Muscle of leg (tissue), 11 donors: Measurements from ENCODE around the gene TMED6. TPM values are rescaled to one million over a fixed set of nuclear protein-coding genes. Genes with fewer than 3 reads are reported as not detected.

ENCODE experiments used
- DNase-seq: peaks from one replicate; pipeline ENCODE4 v3.0.0; 2013
- H3K27ac ChIP-seq: one replicate; pipeline ENCODE4 v1.5.1; 2013; ENCODE audit warnings: mild to moderate bottlenecking, low read length, control low read depth
- H3K27me3 ChIP-seq: one replicate; pipeline ENCODE4 v1.6.1; 2013; ENCODE audit warnings: low read length; ENCODE audit not compliant: control insufficient read depth, insufficient read depth
- H3K36me3 ChIP-seq: one replicate; pipeline ENCODE4 v1.6.1; 2013; ENCODE audit warnings: low read length; ENCODE audit not compliant: control insufficient read depth, insufficient read depth
- H3K4me1 ChIP-seq: one replicate; pipeline ENCODE4 v1.6.1; 2013; ENCODE audit warnings: low read length; ENCODE audit not compliant: control insufficient read depth, insufficient read depth
- H3K4me3 ChIP-seq: one replicate; pipeline ENCODE4 v1.5.1; 2013; ENCODE audit warnings: low read length, control low read depth
- H3K9me3 ChIP-seq: replicated peaks from 2 replicates; pipeline ENCODE4 v1.6.1; 2013; ENCODE audit warnings: low read depth, low read length; ENCODE audit not compliant: control insufficient read depth
- WGBS: methylation state at CpG from one replicate; pipeline ENCODE4 v1.1.5; 2013; ENCODE audit warnings: missing lambda C conversion rate; ENCODE audit not compliant: insufficient coverage; 5-methylcytosine and 5-hydroxymethylcytosine counted together
- polyA plus RNA-seq, 8 donors: library from polyadenylated mRNA; unstranded; fragments of 120-200 nt; gene quantifications; one replicate each; pipeline versions ENCODE4 v1.2.1 to v1.2.3, GENCODE V29; 2013; ENCODE audit warnings: inconsistent platforms in 1 of 8, low replicate concordance in 1 of 8; ENCODE audit not compliant: insufficient read length in 8 of 8, insufficient read depth in 1 of 8
- total RNA-seq: library from RNA; stranded (reverse); fragments of 120-200 nt; gene quantifications from one replicate; pipeline ENCODE4 v1.2.4, GENCODE V29; 2013

The TMED6 gene
- total and polyA plus RNA-seq, 9 donors = 0.22 to 1.7 (median 1.2) TPM

- Histone ChIP-seq H3K4me1 (no peaks in the 10 kb centered on the region), H3K36me3 (peaks cover 46% of the 10 kb centered on the region), H3K9me3 (no peaks in the 10 kb centered on the region), H3K27ac (no peak overlapping the region), H3K27me3 (no peaks in the 10 kb centered on the region), H3K4me3 (no peak overlapping the region)
- 100% methylated on average over 1 of the region's 2 CpGs for WGBS
- peak; percentile 22 for DNase-seq
Measured at GRCh38 chr16:69381231-69381630, 29.6 kb upstream of the TMED6 start.

DNA sequence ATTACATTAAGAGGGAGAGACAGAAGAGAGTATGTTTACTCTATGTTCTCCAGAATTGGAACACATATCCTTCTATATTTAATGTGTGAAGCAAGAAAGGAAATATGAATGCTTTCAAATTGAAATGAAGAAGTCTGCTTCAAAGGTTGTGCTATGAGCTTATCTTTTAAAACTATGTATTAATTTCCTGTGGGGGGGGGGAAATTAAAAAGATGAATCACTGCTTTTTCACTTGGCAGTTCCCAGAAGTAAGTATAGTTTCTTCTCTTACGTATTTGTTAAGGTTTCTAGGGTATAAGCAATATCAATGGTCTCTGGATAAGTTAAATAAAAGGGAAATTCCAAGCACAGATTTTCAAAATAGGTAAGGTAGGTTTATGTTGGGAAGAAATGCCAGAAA lies 27.2 kb upstream of the TMED6 start:
- Histone ChIP-seq H3K27me3 (no peaks in the 10 kb centered on the region), H3K4me3 (no peak overlapping the region), H3K4me1 (no peaks in the 10 kb centered on the region), H3K9me3 (no peaks in the 10 kb centered on the region), H3K36me3 (peaks cover 46% of the 10 kb centered on the region), H3K27ac (no peak overlapping the region)
- no CpG with 5 or more reads among the region's 1 CpG for WGBS
- no peak for DNase-seq

GRCh38 chr16:69378036-69378435 lies 26.4 kb upstream of the TMED6 start:
- 86% methylated on average over 1 of the region's 1 CpG for WGBS
- peaks cover 44% of the 10 kb centered on the region for H3K36me3 ChIP-seq
- DNase-seq = no peak
- H3K9me3 ChIP-seq = no peaks in the 10 kb centered on the region
- H3K27ac ChIP-seq = no peak overlapping the region
- no peaks in the 10 kb centered on the region for H3K4me1 ChIP-seq
- no peak overlapping the region for H3K4me3 ChIP-seq
- H3K27me3 ChIP-seq = no peaks in the 10 kb centered on the region

DNA sequence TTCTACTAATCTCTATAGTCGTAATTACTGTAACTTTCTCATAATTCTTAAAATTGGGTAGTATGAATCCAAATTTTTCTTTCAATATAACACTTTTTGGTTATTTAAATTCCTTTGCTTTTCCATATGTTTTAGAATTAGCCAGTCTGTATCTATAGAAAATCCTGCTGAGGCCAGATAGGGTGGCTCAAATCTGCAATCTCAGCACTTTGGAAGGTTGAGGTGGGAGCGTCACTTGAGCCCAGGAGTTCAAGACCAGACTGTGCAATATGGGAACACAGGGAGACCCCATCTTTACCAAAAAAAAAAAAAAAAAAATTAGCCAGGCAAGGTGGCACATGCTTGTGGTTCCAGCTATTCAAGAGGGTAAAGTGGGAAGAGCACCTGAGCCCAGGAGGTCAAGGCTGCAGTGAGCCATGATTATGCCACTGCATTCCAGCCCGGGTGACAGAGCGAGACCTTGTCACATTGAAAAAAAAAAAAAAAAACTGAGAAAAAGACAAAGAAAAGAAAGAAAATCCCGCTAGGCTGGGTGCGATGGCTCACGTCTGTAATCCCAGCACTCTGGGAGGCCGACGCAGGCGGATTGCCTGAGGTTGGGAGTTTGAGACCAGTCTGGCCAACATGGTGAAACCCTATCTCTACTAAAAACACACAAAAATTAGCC lies 24.9 kb upstream of the TMED6 start:
- Histone ChIP-seq H3K9me3 (no peaks in the 10 kb centered on the region), H3K4me1 (no peaks in the 10 kb centered on the region), H3K36me3 (peaks cover 36% of the 10 kb centered on the region), H3K27ac (no peak overlapping the region), H3K4me3 (no peak overlapping the region), H3K27me3 (no peaks in the 10 kb centered on the region)
- WGBS = 96% methylated on average over 7 of the region's 10 CpGs
- DNase-seq = no peak

- H3K4me3 ChIP-seq = no peak overlapping the region
- no peak for DNase-seq
- H3K27me3 ChIP-seq = no peaks in the 10 kb centered on the region
- no CpG with 5 or more reads among the region's 1 CpG for WGBS
- H3K4me1 ChIP-seq = no peaks in the 10 kb centered on the region
- peaks cover 42% of the 10 kb centered on the region for H3K36me3 ChIP-seq
- no peak overlapping the region for H3K27ac ChIP-seq
- H3K9me3 ChIP-seq = no peaks in the 10 kb centered on the region
Measured at GRCh38 chr16:69373019-69373418, 21.4 kb upstream of the TMED6 start.

DNA sequence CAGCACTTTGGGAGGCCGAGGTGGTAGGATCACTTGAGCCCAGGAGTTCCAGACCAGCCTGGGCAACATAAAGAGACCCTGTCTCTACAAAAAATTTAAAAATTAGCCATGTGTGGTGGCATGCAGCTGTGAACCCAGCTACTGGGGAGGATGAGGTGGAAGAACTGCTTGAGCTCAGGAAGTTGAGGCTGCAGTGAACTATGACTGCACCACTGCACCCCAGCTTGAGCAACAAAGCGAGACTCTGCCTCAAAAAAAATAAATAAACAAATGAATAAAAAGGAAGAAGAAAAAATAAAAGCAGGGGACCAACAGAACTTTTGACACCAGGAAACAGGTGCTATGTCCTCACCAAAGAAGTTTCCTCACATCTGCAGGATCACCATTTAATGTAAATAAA lies 20.0 kb upstream of the TMED6 start:
- whole genome bisulfite sequencing = no CpG with 5 or more reads among the region's 2 CpGs
- no peak for DNase-seq
- H3K4me1 ChIP-seq = no peaks in the 10 kb centered on the region
- no peak overlapping the region for H3K27ac ChIP-seq
- peaks cover 51% of the 10 kb centered on the region for H3K36me3 ChIP-seq
- no peaks in the 10 kb centered on the region for H3K9me3 ChIP-seq
- no peak overlapping the region for H3K4me3 ChIP-seq
- H3K27me3 ChIP-seq = no peaks in the 10 kb centered on the region

- DNase-seq = no peak
- 89% methylated on average over 1 of the region's 4 CpGs for WGBS
- H3K36me3 ChIP-seq = peaks cover 70% of the 10 kb centered on the region
- no peaks in the 10 kb centered on the region for H3K4me1 ChIP-seq
- no peaks in the 10 kb centered on the region for H3K27me3 ChIP-seq
- H3K9me3 ChIP-seq = no peaks in the 10 kb centered on the region
- H3K4me3 ChIP-seq = no peak overlapping the region
- H3K27ac ChIP-seq = no peak overlapping the region
Measured at GRCh38 chr16:69368866-69369265, 17.3 kb upstream of the TMED6 start.

DNA sequence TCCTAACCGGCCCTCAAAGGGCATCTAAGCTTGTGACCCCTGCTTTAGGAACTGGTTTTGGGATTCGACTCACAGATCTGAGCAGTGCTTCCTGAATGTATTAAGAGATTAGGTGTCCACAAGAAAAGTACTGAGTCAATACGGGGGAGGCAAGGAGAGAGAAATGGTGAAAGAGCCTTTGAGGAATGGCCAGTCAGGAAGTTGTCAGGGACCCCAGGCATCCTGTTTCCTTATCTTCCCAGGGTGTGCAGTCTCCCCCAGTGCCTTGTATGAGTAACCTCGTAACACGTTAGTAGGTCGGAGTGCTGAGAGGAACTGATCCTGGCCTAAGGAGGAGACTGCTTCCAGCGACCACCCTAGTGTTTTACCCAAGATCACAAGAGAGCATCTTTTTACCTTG lies 16.4 kb upstream of the TMED6 start:
- WGBS = 83% methylated on average over 5 of the region's 7 CpGs
- Histone ChIP-seq H3K27ac (no peak overlapping the region), H3K9me3 (no peaks in the 10 kb centered on the region), H3K4me1 (no peaks in the 10 kb centered on the region), H3K27me3 (no peaks in the 10 kb centered on the region), H3K4me3 (no peak overlapping the region), H3K36me3 (peaks cover 72% of the 10 kb centered on the region)
- no peak for DNase-seq

DNA sequence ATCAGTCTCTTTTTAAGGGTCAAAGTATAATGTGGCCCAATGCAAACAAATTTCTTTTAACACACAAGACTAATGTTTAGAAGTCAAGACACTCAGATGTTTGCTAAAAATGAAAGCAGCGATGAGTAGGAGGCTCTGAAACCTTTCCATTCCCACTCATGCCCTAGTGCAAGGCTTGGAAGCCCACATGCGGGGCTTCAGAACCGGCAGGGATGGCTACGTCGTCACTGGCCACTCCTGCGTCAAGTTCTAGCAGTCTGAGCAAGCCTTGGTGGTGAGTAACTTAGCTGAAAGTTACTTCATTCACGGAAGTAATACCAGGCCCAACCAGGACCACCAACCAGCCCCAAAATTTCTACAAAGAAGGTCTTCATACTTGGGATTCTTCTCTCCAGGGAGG lies 14.8 kb upstream of the TMED6 start:
- Histone ChIP-seq H3K9me3 (no peaks in the 10 kb centered on the region), H3K4me3 (no peak overlapping the region), H3K27me3 (no peaks in the 10 kb centered on the region), H3K4me1 (no peaks in the 10 kb centered on the region), H3K27ac (no peak overlapping the region), H3K36me3 (peaks cover 72% of the 10 kb centered on the region)
- WGBS = 90% methylated on average over 4 of the region's 7 CpGs
- no peak for DNase-seq

DNA sequence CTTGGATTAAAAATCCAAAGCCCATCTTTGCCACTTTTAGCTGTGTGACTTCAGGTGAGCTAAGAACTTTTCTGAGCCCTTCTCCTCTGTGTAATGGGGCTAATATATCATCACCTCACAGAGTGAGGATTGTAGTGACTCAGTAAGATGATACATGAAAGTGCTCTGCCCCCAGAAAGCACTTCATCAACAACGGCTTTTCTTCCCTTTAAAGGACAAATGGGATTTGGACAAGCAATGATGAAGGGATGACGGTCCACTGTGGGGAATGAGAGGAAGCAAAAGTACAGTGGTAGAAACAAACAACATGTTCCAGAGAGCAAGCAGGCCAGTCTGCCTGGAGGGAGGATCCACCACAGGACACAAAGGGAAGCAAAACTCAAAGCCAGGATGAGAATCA lies 14.3 kb upstream of the TMED6 start:
- Histone ChIP-seq H3K36me3 (peaks cover 76% of the 10 kb centered on the region), H3K9me3 (no peaks in the 10 kb centered on the region)
- 86% methylated on average over 1 of the region's 2 CpGs for WGBS

GRCh38 chr16:69364088-69364487 lies 12.5 kb upstream of the TMED6 start:
- Histone ChIP-seq H3K4me3 (no peak overlapping the region), H3K9me3 (no peaks in the 10 kb centered on the region), H3K27me3 (no peaks in the 10 kb centered on the region), H3K36me3 (peaks cover 73% of the 10 kb centered on the region), H3K27ac (no peak overlapping the region), H3K4me1 (no peaks in the 10 kb centered on the region)
- no peak for DNase-seq
- WGBS = no CpG with 5 or more reads among the region's 2 CpGs

More for the DNA sequence above, 14.3 kb upstream of the TMED6 start:
- no peaks in the 10 kb centered on the region for H3K27me3 ChIP-seq
- no peaks in the 10 kb centered on the region for H3K4me1 ChIP-seq
- H3K27ac ChIP-seq = no peak overlapping the region
- H3K4me3 ChIP-seq = no peak overlapping the region
- no peak for DNase-seq
